CD4-positive, CD25-positive, alpha-beta regulatory T cell (primary cell): ENCODE measurements around the gene LRRC15. TPM values are rescaled to one million over a fixed set of nuclear protein-coding genes. Genes with fewer than 3 reads are reported as not detected.
A peak's percentile ranks its signal among the peaks of the same experiment; 100 is the strongest.

Experiments
- ATAC-seq, 2 donors: fragments of 150-1000 bp; cut with Tn5 transposase; one replicate each; pipeline ENCODE4 v1.10.0; 2021; ENCODE audit warnings: low read depth in 2 of 2, moderate number of reproducible peaks in 2 of 2, moderate library complexity in 1 of 2
- DNase-seq, 3 donors: peaks; one replicate each; pipeline versions ENCODE4 v3.0.0 to v3.0.0-alpha.2; 2012 to 2022; ENCODE audit warnings: mixed read lengths in 1 of 3
- H3K27ac ChIP-seq: one replicate; pipeline ENCODE4 v1.7.0; 2013; ENCODE audit warnings: mild to moderate bottlenecking, low read length; ENCODE audit not compliant: insufficient read depth, poor library complexity, severe bottlenecking
- H3K27me3 ChIP-seq: one replicate; pipeline ENCODE4 v1.7.0; 2013; ENCODE audit warnings: low read length; ENCODE audit not compliant: control insufficient read depth, insufficient read depth
- H3K36me3 ChIP-seq: one replicate; pipeline ENCODE4 v1.7.0; 2013; ENCODE audit warnings: mild to moderate bottlenecking, low read length, moderate library complexity; ENCODE audit not compliant: control insufficient read depth, insufficient read depth
- H3K4me1 ChIP-seq: 2 replicates; pipeline ENCODE4 v1.7.0; 2013; ENCODE audit warnings: mild to moderate bottlenecking, low read length; ENCODE audit not compliant: insufficient read depth, control insufficient read depth, poor library complexity, severe bottlenecking
- H3K4me3 ChIP-seq: one replicate; pipeline ENCODE4 v1.7.0; 2013; ENCODE audit warnings: low read depth, mild to moderate bottlenecking, low read length, moderate library complexity
- H3K9me3 ChIP-seq, 2 experiments: 1 replicate in 1 of 2; 2 replicates in 1 of 2; pipeline ENCODE4 v1.7.0; 2013; ENCODE audit warnings: low read length in 2 of 2, mild to moderate bottlenecking in 1 of 2, moderate library complexity in 1 of 2; ENCODE audit not compliant: control insufficient read depth in 2 of 2
- H3K27ac Mint-ChIP-seq, 3 donors: one replicate each; pipeline ENCODE4 v1.8.0; 2020 to 2022; ENCODE audit warnings: mild to moderate bottlenecking in 3 of 3, mixed read lengths in 3 of 3, moderate library complexity in 2 of 3
- H3K27me3 Mint-ChIP-seq: one replicate; pipeline ENCODE4 v1.8.0; 2022; ENCODE audit warnings: mild to moderate bottlenecking, mixed read lengths
- H3K36me3 Mint-ChIP-seq: one replicate; pipeline ENCODE4 v1.8.0; 2020; ENCODE audit warnings: mixed read lengths
- H3K4me1 Mint-ChIP-seq, 4 donors: one replicate each; pipeline ENCODE4 v1.8.0; 2020 to 2022; ENCODE audit warnings: mixed read lengths in 4 of 4, mild to moderate bottlenecking in 1 of 4
- H3K4me3 Mint-ChIP-seq, 4 donors: one replicate each; pipeline ENCODE4 v1.8.0; 2020 to 2022; ENCODE audit warnings: mild to moderate bottlenecking in 4 of 4, mixed read lengths in 4 of 4, moderate library complexity in 3 of 4
- H3K9me3 Mint-ChIP-seq, 7 donors: one replicate each; pipeline ENCODE4 v1.8.0; 2020 to 2022; ENCODE audit warnings: mixed read lengths in 7 of 7, mild to moderate bottlenecking in 3 of 7, moderate library complexity in 2 of 7
- polyA plus RNA-seq, 4 donors: library from polyadenylated mRNA; unstranded; fragments of 300-500 nt; fragmentation: Illumina TruSeq; gene quantifications; one replicate each; pipeline ENCODE4 v1.2.3, GENCODE V29; 2021
- total RNA-seq: library from RNA; stranded (reverse); gene quantifications from one replicate; pipeline ENCODE4 v1.2.3, GENCODE V29; 2022

Gene LRRC15
- total and polyA plus RNA-seq, 5 donors from 2014 or later, result not detected

DNA sequence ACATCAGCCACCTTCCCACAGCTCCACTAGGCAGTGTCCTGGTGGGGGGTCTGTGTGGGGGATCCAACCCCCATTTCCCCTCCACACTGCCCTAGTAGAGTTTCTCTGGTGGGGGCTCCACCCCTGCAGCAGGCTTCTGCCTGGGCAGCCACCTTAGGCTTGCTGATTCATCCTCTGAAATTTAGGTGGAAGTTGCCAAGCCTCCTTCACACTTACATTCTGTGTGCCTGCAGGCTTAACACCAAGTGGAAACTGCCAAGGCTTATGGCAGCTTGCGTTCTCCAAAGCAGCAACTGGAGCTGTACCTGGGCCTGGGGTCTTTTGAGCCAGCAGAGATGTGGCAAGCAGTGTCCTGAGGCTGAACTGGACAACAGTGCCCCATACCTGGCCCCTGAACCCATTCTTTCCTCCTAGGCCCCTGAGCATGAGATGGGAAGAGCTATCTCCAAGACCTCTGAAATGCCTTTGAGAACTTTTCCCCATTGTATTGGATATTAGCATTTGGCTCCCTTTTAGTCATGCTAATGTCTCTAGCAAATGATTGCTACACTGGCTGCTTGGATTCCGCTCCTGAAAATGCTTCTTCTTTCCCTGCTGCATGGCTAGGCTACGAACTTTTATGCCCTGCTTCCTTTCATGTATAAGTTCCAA lies 50.9 kb downstream of the LRRC15 start:
- peak overlapping the region in 1 of 3 donors; percentile 62 for H3K27ac Mint-ChIP-seq
- H3K4me3 Mint-ChIP-seq, result peak overlapping the region in 2 of 4 donors; percentile 4 to 56
- no peak overlapping the region for H3K27ac ChIP-seq
- H3K9me3 Mint-ChIP-seq, result peaks cover 0 to 13% (median 5%) of the 10 kb centered on the region in 7 donors
- H3K36me3 ChIP-seq, result no peaks in the 10 kb centered on the region
- H3K4me1 ChIP-seq, result peaks cover 14% of the 10 kb centered on the region
- H3K27me3 Mint-ChIP-seq, result peaks cover 27% of the 10 kb centered on the region
- peaks cover 11% of the 10 kb centered on the region for H3K27me3 ChIP-seq
- ATAC-seq (no peak), DNase-seq (no peak)
- peaks cover 5 to 9% of the 10 kb centered on the region in 2 experiments for H3K9me3 ChIP-seq
- peaks cover 5% of the 10 kb centered on the region for H3K36me3 Mint-ChIP-seq
- no peak overlapping the region for H3K4me3 ChIP-seq
- H3K4me1 Mint-ChIP-seq, result peaks cover 0 to 18% (median 8%) of the 10 kb centered on the region in 4 donors

DNA sequence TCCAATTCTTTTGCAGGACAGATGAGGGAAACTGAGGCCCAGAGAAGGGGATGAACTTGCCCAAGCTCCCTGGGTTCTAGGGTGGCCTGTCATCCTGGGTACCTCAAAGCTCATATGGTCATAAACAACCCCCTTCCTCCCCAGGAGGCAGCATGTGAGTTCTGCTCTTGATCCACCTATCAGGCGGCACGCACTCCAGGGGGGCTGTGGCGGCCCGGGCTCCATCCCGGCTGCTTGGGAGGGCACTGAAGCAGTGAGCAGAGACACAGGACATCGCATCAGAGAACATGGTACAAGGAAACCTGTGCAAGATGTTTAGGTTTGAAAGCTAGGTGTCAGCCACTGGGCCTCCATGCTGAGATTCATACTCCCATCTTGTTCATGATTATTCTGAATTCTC lies 52.6 kb downstream of the LRRC15 start:
- peak overlapping the region in 1 of 3 donors; percentile 65 for H3K27ac Mint-ChIP-seq
- DNase-seq (no peak), ATAC-seq (no peak)
- peaks cover 5% of the 10 kb centered on the region for H3K36me3 Mint-ChIP-seq
- H3K27me3 Mint-ChIP-seq, result peaks cover 27% of the 10 kb centered on the region
- no peak overlapping the region for H3K27ac ChIP-seq
- peaks cover 5 to 9% of the 10 kb centered on the region in 2 experiments for H3K9me3 ChIP-seq
- H3K9me3 Mint-ChIP-seq, result peaks cover 0 to 13% (median 5%) of the 10 kb centered on the region in 7 donors
- H3K36me3 ChIP-seq, result no peaks in the 10 kb centered on the region
- H3K4me3 ChIP-seq, result no peak overlapping the region
- H3K27me3 ChIP-seq, result peaks cover 11% of the 10 kb centered on the region
- H3K4me1 Mint-ChIP-seq, result peaks cover 0 to 24% (median 8%) of the 10 kb centered on the region in 4 donors
- peak overlapping the region in 1 of 4 donors; percentile 26 for H3K4me3 Mint-ChIP-seq
- H3K4me1 ChIP-seq, result peaks cover 14% of the 10 kb centered on the region

DNA sequence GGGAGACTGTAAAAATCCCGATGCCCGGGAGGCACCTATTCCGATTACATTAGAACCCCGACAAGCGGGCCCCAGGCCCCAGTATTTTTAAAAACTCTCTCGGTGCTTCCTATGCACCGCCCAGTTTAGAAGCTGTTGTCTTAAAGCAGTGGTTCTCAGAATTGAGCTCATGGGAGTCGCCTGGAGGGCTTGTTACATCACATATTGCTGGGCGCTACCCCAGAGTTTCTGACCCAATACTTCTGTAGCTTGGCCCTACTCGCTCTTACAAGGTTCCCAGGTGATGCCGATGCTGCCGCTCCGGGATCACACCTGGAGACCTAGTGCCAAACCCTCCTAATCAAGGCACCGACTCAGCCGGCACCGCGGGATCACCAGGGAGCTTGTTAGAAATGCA lies 53.6 kb downstream of the LRRC15 start:
- DNase-seq (no peak), ATAC-seq (peak; percentile 37 to 40)
- Mint-ChIP-seq H3K4me3 (peak overlapping the region; percentile 8 to 73 (median 72)), H3K36me3 (peaks cover 5% of the 10 kb centered on the region), H3K4me1 (peaks cover 0 to 28% (median 8%) of the 10 kb centered on the region in 4 donors), H3K9me3 (peaks cover 0 to 13% (median 5%) of the 10 kb centered on the region in 7 donors), H3K27ac (no peak overlapping the region), H3K27me3 (peaks cover 23% of the 10 kb centered on the region)
- H3K36me3 ChIP-seq, result no peaks in the 10 kb centered on the region
- H3K27me3 ChIP-seq, result peaks cover 11% of the 10 kb centered on the region
- no peak overlapping the region for H3K27ac ChIP-seq
- peak overlapping the region; percentile 19 for H3K4me3 ChIP-seq
- peaks cover 5 to 9% of the 10 kb centered on the region in 2 experiments for H3K9me3 ChIP-seq
- peaks cover 14% of the 10 kb centered on the region for H3K4me1 ChIP-seq

DNA sequence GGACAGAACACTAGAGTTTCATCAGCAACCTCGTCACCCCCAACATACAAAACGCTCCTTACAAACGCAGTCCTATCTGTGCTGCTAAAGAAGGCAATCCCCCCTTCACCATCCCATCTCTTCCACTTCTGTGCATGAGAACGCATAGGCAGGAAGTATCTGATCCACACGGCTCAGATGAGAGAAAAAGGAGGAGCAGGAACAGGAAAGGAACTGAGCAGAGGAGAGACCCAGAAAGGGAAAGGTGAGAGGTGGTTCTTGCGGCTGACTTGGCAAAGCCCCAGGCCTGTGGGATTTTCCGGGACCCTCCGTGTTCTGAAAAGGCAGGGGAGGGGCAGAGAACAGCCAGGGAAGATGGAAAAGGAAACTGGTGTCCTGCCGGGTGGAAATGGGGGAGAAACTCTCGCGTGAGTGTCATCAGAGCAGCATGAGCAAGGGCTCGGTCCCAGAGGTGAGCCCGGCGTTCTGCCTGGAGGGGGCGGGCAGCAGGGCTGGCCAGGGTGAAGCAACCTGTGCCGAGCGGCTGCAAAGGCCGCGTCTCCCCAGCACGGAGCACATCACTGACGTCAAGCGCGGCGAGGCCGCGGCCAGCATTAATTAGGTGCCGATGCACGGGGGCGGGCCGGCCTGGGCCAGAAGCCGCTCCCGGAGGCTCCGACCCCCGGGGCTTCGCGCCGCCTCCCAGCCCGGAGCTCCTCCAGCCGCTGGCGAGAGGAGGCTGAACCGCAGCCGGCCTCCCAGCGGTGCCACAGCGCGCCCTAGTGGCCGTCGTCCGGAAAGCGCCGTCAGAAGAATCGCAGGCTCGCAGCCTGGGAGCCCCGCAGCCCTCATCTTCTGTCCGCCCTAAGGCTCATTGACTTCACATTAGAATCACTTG lies 54.2 kb downstream of the LRRC15 start:
- Mint-ChIP-seq H3K4me1 (peaks cover 0 to 28% (median 9%) of the 10 kb centered on the region in 4 donors), H3K27me3 (peaks cover 23% of the 10 kb centered on the region)
- no peak overlapping the region for H3K27ac ChIP-seq

DNA sequence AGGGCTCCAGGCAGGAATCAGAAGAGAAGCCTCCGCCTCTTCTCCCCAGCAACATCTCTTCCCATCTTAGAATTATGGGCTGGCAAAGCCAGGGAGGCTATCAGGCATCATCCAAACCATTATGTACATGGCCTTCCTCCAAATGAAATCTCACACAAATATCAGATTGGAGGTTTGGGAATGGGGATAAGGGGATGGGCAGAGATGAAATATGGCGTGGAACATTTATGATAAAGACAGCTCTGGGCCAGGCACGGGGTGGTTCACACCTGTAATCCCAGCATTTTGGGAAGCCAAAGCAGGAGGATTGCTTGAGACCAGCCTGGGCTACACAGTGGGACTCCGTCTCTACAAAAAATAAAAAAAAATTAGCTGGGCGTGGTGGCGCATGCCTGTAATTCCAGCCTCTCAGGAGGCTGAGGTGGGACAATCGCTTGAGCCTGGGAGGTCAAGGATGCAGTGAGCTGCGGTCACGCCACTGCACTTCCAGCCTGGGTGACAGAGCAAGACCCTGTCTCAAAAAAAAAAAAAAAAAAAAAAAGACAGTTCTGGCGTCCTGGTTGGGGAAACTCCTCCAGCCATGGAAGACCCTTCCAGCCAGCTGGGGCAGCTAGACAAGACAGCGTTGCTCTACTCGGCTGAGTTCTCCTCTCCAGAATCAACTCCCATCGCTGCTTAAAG lies 55.0 kb downstream of the LRRC15 start:
- H3K27me3 Mint-ChIP-seq, result peaks cover 23% of the 10 kb centered on the region
- no peak overlapping the region for H3K27ac ChIP-seq
- peaks cover 2 to 30% (median 11%) of the 10 kb centered on the region in 4 donors for H3K4me1 Mint-ChIP-seq
- H3K4me3 ChIP-seq, result no peak overlapping the region
- peaks cover 14% of the 10 kb centered on the region for H3K4me1 ChIP-seq
- H3K27ac Mint-ChIP-seq, result peak overlapping the region in 2 of 3 donors; percentile 84 to 91
- peaks cover 11% of the 10 kb centered on the region for H3K27me3 ChIP-seq
- DNase-seq, result no peak
- no peaks in the 10 kb centered on the region for H3K36me3 ChIP-seq
- peaks cover 0 to 8% (median 4%) of the 10 kb centered on the region in 7 donors for H3K9me3 Mint-ChIP-seq
- H3K36me3 Mint-ChIP-seq, result peaks cover 5% of the 10 kb centered on the region
- H3K9me3 ChIP-seq, result peaks cover 5 to 9% of the 10 kb centered on the region in 2 experiments
- H3K4me3 Mint-ChIP-seq, result peak overlapping the region in 3 of 4 donors; percentile 12 to 73 (median 68)
- no peak for ATAC-seq

More for the DNA sequence above, 54.2 kb downstream of the LRRC15 start:
- H3K27ac Mint-ChIP-seq, result peak overlapping the region in 2 of 3 donors; percentile 84 to 91
- H3K4me3 Mint-ChIP-seq, result peak overlapping the region; percentile 73 to 84 (median 82)
- DNase-seq (peak; percentile 68 to 87 (median 82)), ATAC-seq (peak; percentile 83 to 88)
- Histone ChIP-seq H3K4me3 (peak overlapping the region; percentile 67), H3K9me3 (peaks cover 5 to 9% of the 10 kb centered on the region in 2 experiments), H3K4me1 (peaks cover 14% of the 10 kb centered on the region), H3K27me3 (peaks cover 11% of the 10 kb centered on the region), H3K36me3 (no peaks in the 10 kb centered on the region)
- H3K36me3 Mint-ChIP-seq, result peaks cover 5% of the 10 kb centered on the region
- peaks cover 0 to 13% (median 5%) of the 10 kb centered on the region in 7 donors for H3K9me3 Mint-ChIP-seq

DNA sequence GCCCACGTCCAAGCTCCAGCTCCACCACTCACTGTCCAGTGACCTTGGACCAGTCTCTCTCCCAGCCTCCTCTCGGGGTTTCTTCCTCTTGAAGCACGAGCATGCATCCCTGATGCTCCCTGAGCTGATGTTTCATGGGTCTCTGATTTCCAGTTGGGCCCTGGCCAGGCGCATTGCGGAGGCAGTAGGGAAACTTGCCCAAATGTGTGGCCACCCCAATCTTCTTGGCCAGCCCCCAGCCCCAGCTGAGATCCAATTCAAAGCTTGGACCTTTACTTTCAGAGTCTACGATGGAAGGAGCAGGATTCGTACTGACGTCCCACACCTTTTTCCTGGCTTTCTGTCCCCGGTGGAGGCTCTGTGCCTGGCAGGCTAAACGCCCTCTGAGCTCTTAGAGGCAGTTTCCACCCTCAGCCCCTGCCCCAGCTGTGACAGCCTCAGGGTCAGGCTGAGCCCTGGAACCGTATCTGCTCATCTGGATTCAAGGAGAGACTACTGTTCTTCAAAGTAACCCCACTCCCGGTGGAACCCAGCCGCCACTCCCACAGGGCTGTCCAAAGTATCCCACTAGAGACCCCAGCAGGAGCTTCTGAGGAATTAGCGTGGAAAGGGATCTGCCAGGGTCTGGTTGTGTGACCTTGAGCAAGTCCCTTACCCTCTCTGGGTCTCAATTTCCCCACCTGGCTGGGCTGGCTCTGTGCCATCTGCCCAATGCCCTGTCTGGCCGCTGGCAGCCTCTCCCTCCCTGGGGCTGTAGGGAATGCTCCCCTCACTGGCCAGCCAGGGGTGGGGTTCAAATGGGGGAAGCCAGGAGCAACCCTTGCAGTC lies 55.8 kb downstream of the LRRC15 start:
- DNase-seq (no peak), ATAC-seq (no peak)
- Histone ChIP-seq H3K36me3 (no peaks in the 10 kb centered on the region), H3K27ac (no peak overlapping the region), H3K4me3 (no peak overlapping the region), H3K4me1 (peaks cover 14% of the 10 kb centered on the region), H3K27me3 (peaks cover 10% of the 10 kb centered on the region), H3K9me3 (peaks cover 1 to 5% of the 10 kb centered on the region in 2 experiments)
- Mint-ChIP-seq H3K27me3 (peaks cover 23% of the 10 kb centered on the region), H3K27ac (no peak overlapping the region), H3K36me3 (no peaks in the 10 kb centered on the region), H3K9me3 (peaks cover 0 to 5% (median 0%) of the 10 kb centered on the region in 7 donors), H3K4me1 (peaks cover 9 to 38% (median 18%) of the 10 kb centered on the region in 4 donors), H3K4me3 (peak overlapping the region in 2 of 4 donors; percentile 52 to 68)
